Hepatocyte (in vitro differentiated cells): ENCODE measurements around the gene IQCM. TPM values are rescaled to one million over a fixed set of nuclear protein-coding genes. Genes with fewer than 3 reads are reported as not detected.

Source experiments
- DNase-seq: peaks from one replicate; pipeline ENCODE4 v3.0.0-alpha.2; 2016; ENCODE audit warnings: low spot score
- H2AFZ ChIP-seq: fragments of 200-600 bp; sonication (generic); 2 replicates; pipeline ENCODE4 v1.6.0; 2016; ENCODE audit warnings: antibody characterized with exemption, mild to moderate bottlenecking
- H3K27ac ChIP-seq: fragments of 200-600 bp; sonication (generic); 2 replicates; pipeline ENCODE4 v1.5.1; 2016; ENCODE audit warnings: mild to moderate bottlenecking
- H3K27me3 ChIP-seq: fragments of 200-600 bp; sonication (generic); 2 replicates; pipeline ENCODE4 v1.6.1; 2016
- H3K36me3 ChIP-seq: fragments of 200-600 bp; sonication (generic); replicated peaks from 2 replicates; pipeline ENCODE4 v1.5.1; 2016; ENCODE audit warnings: low read depth; ENCODE audit not compliant: insufficient read depth
- H3K4me1 ChIP-seq: fragments of 200-600 bp; sonication (generic); 2 replicates; pipeline ENCODE4 v1.5.1; 2016; ENCODE audit warnings: mild to moderate bottlenecking, moderate library complexity; ENCODE audit not compliant: insufficient read depth
- H3K4me2 ChIP-seq: fragments of 200-600 bp; sonication (generic); 2 replicates; pipeline ENCODE4 v1.6.0; 2016
- H3K4me3 ChIP-seq: fragments of 200-600 bp; sonication (generic); 2 replicates; pipeline ENCODE4 v1.5.1; 2016; ENCODE audit warnings: mild to moderate bottlenecking
- H3K79me2 ChIP-seq: fragments of 200-600 bp; sonication (generic); 2 replicates; pipeline ENCODE4 v1.6.0; 2017; ENCODE audit warnings: mild to moderate bottlenecking
- H3K9me2 ChIP-seq: fragments of 200-600 bp; sonication (generic); replicated peaks from 2 replicates; pipeline ENCODE4 v1.6.0; 2017; ENCODE audit warnings: mild to moderate bottlenecking; ENCODE audit not compliant: insufficient read depth
- H3K9me3 ChIP-seq: fragments of 200-600 bp; sonication (generic); 2 replicates; pipeline ENCODE4 v1.5.1; 2016; ENCODE audit warnings: low read depth, mild to moderate bottlenecking
- H4K20me1 ChIP-seq: fragments of 200-600 bp; sonication (generic); 2 replicates; pipeline ENCODE4 v1.6.0; 2016; ENCODE audit warnings: mild to moderate bottlenecking; ENCODE audit not compliant: insufficient read depth, poor library complexity, severe bottlenecking
- CTCF ChIP-seq: fragments of 200-600 bp; sonication (generic); IDR thresholded peaks from 2 replicates; pipeline ENCODE4 v1.5.1; 2016; ENCODE audit warnings: antibody characterized with exemption, mild to moderate bottlenecking; ENCODE audit not compliant: poor library complexity
- EZH2 ChIP-seq: fragments of 200-600 bp; sonication (generic); IDR thresholded peaks from 2 replicates; pipeline ENCODE4 v1.6.1; 2016; ENCODE audit warnings: antibody characterized with exemption, mild to moderate bottlenecking, borderline replicate concordance
- EZH2phosphoT487 ChIP-seq: fragments of 200-600 bp; sonication (generic); IDR thresholded peaks from one replicate; pipeline ENCODE4 v1.6.1; 2018; ENCODE audit warnings: antibody characterized with exemption, mild to moderate bottlenecking, low read depth, moderate library complexity; ENCODE audit not compliant: unreplicated experiment, severe bottlenecking
- WGBS: methylation state at CpG from one replicate; pipeline ENCODE4 v1.1.6; 2016; ENCODE audit warnings: low lambda C conversion rate; ENCODE audit errors: missing lambda C conversion rate; 5-methylcytosine and 5-hydroxymethylcytosine counted together
- polyA plus RNA-seq: library from polyadenylated mRNA; unstranded; fragments of >200 nt; fragmentation: Nextera tagmentation; extraction: Ambion mirVana; gene quantifications from 2 replicates; pipeline ENCODE4 v1.2.1, GENCODE V29; 2016
- total RNA-seq: library from RNA; depleted of rRNA; stranded (reverse); fragments of >200 nt; gene quantifications from 2 replicates; pipeline ENCODE4 v1.2.3, GENCODE V29; 2014

Gene IQCM
- total and polyA plus RNA-seq, 2 experiments from 2014 or later = 0.06 to 1.5 TPM

GRCh38 chr4:149702414-149703293 is 113.0 kb downstream of the IQCM start:
- no peak for TF ChIP-seq EZH2phosphoT487
- TF ChIP-seq EZH2 = no peak
- TF ChIP-seq CTCF = no peak
- H3K79me2 ChIP-seq = no peaks in the 10 kb centered on the region
- 53% methylated on average over 2 of the region's 2 CpGs for WGBS

GRCh38 chr4:149701435-149702156 is 114.0 kb downstream of the IQCM start:
- Histone ChIP-seq H2AFZ (no peak overlapping the region), H4K20me1 (no peaks in the 10 kb centered on the region), H3K79me2 (no peaks in the 10 kb centered on the region), H3K9me2 (no peaks in the 10 kb centered on the region), H3K27me3 (no peaks in the 10 kb centered on the region), H3K9me3 (no peaks in the 10 kb centered on the region), H3K4me2 (no peak overlapping the region), H3K27ac (no peak overlapping the region), H3K4me1 (no peaks in the 10 kb centered on the region), H3K4me3 (no peak overlapping the region), H3K36me3 (no peaks in the 10 kb centered on the region)
- TF ChIP-seq EZH2 (no peak), EZH2phosphoT487 (no peak), CTCF (no peak)
- no peak for DNase-seq
- 93% methylated on average over 2 of the region's 2 CpGs for WGBS

More at GRCh38 chr4:149702414-149703293, 113.0 kb downstream of the IQCM start:
- H3K4me2 ChIP-seq = no peak overlapping the region
- no peak overlapping the region for H2AFZ ChIP-seq
- H3K4me1 ChIP-seq = no peaks in the 10 kb centered on the region
- no peaks in the 10 kb centered on the region for H3K27me3 ChIP-seq
- no peak overlapping the region for H3K4me3 ChIP-seq
- DNase-seq = no peak
- H4K20me1 ChIP-seq = no peaks in the 10 kb centered on the region
- H3K27ac ChIP-seq = peak overlapping the region; percentile 13
- H3K9me3 ChIP-seq = no peaks in the 10 kb centered on the region
- H3K36me3 ChIP-seq = no peaks in the 10 kb centered on the region
- no peaks in the 10 kb centered on the region for H3K9me2 ChIP-seq

GRCh38 chr4:149700272-149700671 is 115.4 kb downstream of the IQCM start:
- no peak overlapping the region for H2AFZ ChIP-seq
- no peaks in the 10 kb centered on the region for H3K4me1 ChIP-seq
- no peaks in the 10 kb centered on the region for H3K27me3 ChIP-seq
- no peak overlapping the region for H3K27ac ChIP-seq
- H3K9me3 ChIP-seq = no peaks in the 10 kb centered on the region
- no peaks in the 10 kb centered on the region for H3K9me2 ChIP-seq
- H3K79me2 ChIP-seq = no peaks in the 10 kb centered on the region
- no peaks in the 10 kb centered on the region for H3K36me3 ChIP-seq
- no peak for TF ChIP-seq CTCF
- no peak for TF ChIP-seq EZH2phosphoT487
- TF ChIP-seq EZH2 = no peak
- no peaks in the 10 kb centered on the region for H4K20me1 ChIP-seq
- DNase-seq = no peak
- 83% methylated on average over 3 of the region's 3 CpGs for WGBS
- H3K4me3 ChIP-seq = no peak overlapping the region
- H3K4me2 ChIP-seq = no peak overlapping the region
